Skin epidermis (tissue), 12 donors: Measurements from ENCODE around the gene C17orf113.

Experiments used
- H3K27ac ChIP-seq, 21 experiments: fragments of 200-600 bp; sonication (generic) in 11 of 21; one replicate each; pipeline ENCODE4 v1.5.0; 2020; ENCODE audit warnings: mild to moderate bottlenecking in 3 of 21, inconsistent platforms in 2 of 21, moderate library complexity in 2 of 21
- H3K4me3 ChIP-seq, 7 experiments: fragments of 200-600 bp; sonication (generic) in 2 of 7; one replicate each; pipeline ENCODE4 v1.5.0; 2020; ENCODE audit warnings: inconsistent platforms in 2 of 7, mild to moderate bottlenecking in 2 of 7, moderate library complexity in 1 of 7

Gene C17orf113

GRCh38 chr17:41996855-41997164 lies 53.6 kb downstream of the C17orf113 start:
- H3K27ac ChIP-seq: peak overlapping the region in 4 of 21 experiments; percentile 24 to 46 (median 34)
- H3K4me3 ChIP-seq: no peak overlapping the region

GRCh38 chr17:41992576-41992975 lies 57.8 kb downstream of the C17orf113 start:
- Histone ChIP-seq H3K27ac (peak overlapping the region in 1 of 21 experiments; percentile 25), H3K4me3 (no peak overlapping the region)

- no peak overlapping the region for H3K4me3 ChIP-seq
- H3K27ac ChIP-seq: no peak overlapping the region
These were observed 60.5 kb downstream of the C17orf113 start for GRCh38 chr17:41989702-41990419.

- H3K27ac ChIP-seq: no peak overlapping the region
- no peak overlapping the region for H3K4me3 ChIP-seq
These were observed 62.0 kb downstream of the C17orf113 start for GRCh38 chr17:41988418-41988817.
